Stimulated activated CD4-positive, alpha-beta T cell treated with anti-CD3 and anti-CD28 coated beads, Interleukin-12 subunit alpha, Interleukin-12 subunit beta, amount 100 ng/mL, for 24 hours (primary cell): Measurements from ENCODE around the gene SLC25A51.
"Not testable (repeated sequence)": the region's sequence is repeated elsewhere in the genome, so short reads cannot be mapped to it uniquely, and the experiment has no call there.

ENCODE experiments used
- DNase-seq, 2 experiments: peaks; one replicate each; pipeline ENCODE4 v3.0.0-alpha.2; 2020; ENCODE audit warnings: low read depth in 2 of 2

Gene SLC25A51

DNA sequence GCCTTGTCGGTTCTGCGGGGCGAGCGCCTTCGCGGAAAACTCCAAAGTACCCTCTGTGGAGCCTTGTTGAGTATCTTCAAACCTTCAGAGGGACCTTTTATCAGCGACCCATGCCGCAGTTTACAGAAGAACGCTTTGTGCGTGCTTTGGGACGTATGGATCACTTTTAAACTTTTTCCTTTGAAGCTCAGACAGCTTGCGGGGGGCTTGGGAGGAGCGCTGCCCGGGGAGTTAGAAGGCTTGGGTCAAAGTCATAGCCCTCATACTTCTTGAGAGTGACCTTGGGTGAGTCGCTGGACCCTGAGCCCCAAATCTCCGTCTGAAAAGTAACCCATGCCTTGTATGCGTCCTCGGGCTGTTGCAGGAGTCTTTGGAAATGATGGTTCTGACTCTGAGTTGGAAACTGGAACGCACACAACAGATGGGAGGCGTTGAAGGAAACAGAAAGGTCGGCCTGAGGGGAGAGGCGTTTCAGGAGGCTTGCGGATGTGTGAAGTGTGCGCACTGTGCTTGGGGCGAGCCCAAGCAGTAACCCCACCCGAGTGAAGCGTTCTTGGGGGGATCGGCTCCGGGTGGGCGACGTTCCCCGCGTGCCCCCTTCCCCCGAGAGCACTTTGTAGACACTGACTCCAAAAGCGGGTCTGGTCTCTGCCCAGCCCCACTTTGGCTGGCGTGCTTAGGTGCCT is 661 bp upstream of the SLC25A51 start:
- DNase-seq: peak in 1 of 2 experiments; percentile 8

DNA sequence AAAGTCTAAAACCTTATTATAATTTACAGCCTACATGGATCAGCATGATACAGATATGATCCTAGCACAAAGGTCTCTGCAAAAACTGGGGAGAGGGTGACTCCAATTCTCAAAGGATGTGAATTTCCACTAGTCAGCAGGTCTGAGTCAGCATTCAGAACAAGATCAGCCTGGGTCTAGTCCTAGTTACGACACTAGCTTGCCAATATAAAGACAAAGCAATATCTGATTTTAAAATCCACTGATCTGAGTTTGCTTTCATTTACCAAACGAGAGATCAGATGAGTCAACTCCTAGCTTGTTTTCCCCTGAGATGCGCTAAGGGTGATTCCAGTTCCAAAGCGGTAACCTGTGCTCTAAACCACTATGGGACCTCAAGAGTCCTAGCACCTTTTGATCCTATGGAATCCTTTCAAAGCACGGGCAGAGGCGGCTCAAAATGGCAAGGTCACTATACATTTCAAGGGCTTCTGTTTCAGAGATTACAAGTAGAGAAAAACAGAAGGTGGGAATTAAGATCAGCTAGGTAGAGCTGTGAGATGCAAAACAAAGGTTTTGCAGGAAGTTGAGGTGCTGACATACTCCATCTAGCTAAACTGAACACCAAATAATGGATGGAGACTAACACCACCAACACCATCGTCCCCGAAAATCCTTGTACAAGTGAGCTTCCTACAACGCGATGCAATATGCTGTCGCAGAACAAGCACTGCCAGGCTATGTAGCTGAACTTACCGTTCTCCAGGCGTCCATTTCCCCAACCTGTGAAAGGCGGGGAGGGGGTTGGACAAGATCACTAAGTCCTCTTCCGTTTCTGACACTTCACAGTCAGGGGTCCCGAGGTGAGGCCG is 906 bp downstream of the SLC25A51 start:
- DNase-seq: no peak

DNA sequence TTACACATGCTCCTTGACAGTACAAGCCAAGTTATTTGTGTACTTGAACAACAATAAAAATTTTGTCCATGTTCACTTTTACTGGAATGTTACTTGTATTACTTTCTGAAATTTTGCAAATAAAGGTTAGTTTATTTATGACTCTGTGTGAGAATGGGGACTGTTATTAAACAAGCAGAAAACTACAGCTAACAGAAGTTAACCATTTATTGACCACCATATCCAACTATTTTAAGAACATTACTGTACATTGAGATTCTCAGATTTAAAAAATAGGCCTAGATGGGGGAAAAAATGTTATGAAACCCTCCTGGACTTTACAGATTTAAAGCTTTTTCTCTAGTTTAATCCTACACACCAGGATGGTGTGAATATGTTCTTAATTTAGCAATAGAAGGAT is 1.8 kb downstream of the SLC25A51 start:
- DNase-seq: no peak

DNA sequence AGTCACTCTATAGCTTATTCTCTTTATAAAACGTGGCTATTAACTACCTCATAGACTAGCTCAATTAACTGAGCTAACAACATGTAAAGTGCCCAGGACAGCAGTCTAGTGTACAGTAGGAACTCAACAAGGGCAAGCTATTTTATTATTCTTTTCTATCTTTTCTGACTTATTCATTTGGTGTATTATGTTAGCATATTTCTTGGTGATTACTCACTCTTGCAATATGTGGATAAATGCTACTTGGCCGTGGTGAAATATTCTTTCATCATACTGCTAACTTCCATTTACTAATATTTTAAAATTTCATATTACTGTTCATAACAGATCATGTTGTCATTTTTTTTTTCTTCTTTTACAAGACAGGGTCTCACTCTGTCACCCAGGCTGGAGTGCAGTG is 4.9 kb downstream of the SLC25A51 start:
- DNase-seq: no peak

DNA sequence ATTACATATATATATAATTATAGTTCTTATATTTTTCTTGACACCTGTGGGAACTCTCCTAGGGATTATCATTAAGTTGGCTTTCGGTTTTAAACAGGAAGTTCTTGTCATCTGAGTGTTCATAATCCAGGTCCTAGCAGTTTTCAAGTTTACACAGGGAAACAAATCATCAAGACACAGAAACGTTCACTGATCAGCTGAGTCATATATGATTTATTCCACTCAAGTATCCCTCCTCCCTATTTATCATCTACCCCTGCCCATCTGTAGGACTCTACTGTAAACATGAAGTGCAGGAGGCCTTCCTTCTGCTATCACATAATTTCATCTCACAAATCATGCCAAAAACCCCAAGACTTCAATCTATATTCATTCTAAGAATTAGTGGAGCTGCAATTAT is 6.3 kb downstream of the SLC25A51 start:
- DNase-seq: no peak

DNA sequence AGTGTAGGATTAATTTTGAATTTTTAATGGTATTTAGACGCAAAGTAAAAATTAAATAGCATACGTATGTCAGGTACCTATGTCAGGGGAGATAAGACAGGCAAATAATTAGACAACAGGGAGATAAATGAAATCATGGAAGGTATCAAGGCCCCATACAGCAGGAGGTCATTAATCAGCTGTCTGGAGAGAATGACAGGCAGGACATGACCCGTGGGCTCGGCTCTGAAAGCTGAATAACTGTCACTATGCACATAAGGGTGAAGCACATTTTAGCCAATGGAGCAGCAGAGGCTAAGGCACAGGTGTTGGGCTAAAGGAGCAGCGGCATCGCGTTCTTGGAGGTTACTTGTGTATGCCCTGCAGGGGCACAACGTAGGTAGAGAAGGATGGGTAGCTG is 11.9 kb downstream of the SLC25A51 start:
- DNase-seq: no peak

DNA sequence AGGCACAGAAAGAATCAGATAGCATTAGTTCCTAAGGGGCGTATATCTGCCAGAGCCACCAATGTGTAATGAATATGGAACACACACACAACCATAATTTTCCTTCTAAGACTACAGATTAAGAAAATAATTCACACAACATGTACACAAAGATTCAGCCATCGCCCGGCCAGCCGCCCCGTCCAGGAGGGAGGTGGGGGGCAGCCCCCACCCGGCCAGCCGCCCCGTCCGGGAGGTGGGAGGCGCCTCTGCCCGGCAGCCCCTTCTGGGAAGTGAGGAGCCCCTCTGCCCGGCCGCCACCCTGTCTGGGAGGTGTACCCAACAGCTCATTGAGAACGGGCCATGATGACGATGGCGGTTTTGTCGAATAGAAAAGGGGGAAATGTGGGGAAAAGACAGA is 12.9 kb downstream of the SLC25A51 start:
- not testable (repeated sequence) for DNase-seq

DNA sequence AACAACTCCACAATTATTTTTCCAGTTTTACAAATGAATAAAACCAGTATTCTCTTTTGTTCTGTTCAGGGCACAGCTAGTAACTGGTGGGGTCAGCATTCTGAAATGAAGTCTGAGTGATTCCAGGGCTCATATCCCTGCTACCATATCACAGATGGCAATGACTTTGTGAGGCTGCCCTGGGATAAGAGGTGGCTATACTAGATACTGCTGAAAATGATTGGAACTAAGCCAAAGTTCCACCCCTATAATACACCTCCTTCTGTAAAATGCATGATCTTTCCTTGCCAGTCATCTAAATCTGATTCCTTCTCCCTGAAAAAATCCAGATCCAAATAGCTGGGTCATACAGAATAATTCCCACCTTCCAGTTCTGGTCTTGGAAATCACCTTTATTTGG is 14.4 kb downstream of the SLC25A51 start:
- DNase-seq: no peak

DNA sequence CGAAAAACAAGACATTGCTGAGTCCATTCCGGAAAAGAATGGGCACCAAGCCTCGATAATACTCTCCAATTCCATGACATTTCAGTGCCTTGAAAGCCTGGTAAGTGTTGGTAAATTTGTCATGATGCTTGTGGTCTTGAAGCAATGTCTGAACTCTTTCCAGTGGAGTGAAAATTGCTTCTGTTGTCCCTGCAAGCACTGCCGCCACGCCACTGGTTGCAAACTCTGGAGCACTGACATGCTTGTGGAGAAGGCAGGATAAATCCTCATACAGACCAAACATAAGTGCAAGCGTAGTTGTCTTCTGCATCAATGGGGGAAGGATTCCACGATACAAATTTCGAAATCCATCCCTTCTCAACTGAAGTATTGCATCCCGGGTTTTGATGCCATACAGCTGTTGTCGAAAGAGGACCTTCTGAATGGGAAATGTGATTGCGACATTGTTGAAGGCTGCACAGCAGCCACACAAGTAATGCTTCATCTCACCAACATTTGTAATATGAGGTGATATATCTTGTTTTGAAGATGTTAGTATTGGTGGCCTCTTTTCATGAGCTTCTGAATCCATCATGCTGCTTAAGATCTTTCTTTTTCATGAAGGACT is 15.8 kb downstream of the SLC25A51 start:
- DNase-seq: not testable (repeated sequence)

DNA sequence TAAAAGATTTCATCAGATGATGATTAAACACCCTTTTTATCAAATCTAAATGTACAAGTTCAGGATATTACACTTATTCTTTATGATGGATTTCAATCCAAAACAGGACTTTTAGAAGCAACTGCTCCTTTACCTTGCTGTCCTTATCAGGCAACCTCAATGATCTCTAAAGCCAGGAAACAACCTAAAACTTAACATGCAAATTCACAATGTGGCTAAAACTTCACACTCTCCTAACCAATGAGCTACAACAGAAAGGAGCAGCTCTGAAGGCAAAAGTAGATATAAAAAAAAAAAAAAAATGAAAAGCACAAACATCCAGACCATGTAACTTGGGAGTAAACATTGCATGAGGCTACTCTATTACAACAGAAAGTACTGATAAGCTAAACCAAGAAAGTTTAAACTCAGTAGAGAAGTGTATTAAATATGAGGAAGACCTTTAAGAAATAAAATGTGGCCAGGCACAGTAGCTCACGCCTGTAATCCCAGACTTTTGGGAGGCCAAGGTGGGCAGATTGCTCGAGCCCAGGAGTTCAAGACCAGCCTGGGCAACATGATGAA is 22.9 kb downstream of the SLC25A51 start:
- DNase-seq: no peak

DNA sequence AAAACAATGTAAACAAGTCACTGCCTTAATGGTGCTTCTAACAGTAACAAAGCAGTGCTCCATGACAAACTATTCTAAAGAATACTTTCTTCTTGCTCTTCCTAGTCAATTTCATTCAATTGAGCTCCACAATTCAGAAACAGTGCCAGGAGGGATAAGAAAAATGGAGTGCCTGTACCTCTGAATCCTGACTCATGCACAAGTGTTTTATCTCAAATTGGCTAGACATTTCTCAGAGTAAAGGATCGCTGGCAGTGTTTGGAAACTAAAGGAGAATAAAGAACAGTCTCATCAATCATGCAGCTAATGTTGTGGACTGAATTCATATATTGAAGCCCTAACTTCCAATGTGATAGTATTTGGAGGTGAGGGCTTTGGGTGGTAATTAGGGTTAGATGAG is 27.6 kb downstream of the SLC25A51 start:
- no peak for DNase-seq

DNA sequence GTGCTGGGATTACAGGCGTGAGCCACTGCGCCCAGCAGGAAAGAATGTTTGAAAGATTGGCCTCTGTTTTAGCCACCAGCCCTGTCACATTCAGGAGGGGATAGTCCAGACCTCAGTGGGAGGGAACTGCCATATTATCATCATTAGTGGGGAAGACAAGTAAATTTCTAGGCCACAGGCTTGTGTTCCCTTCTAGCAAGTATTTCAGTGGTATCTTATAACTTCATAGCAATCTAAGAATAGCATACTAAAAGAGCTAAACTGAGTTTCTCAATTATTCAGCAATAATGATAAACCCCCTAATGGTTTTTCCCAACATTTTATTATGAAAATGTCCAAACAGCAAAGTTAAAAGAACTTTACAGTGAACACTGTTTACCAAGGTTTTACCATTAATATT is 30.0 kb downstream of the SLC25A51 start:
- DNase-seq: no peak

DNA sequence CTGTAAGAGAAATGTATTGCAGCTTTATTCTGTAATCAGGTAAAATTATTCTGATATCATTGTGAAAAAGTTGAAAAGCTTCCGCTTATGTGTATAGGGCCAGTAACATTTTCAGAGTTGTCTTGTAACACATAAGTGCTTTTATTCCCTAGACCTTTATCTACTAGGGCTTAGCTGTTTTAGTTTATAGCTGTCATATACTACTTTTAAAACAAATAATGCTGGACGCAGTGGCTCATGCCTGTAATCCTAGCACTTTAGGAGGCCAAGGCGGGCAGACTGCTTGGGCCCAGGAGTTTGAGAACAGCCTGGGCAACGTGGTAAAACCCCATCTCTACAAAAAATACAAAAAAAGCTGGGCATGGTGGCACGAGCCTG is 33.1 kb downstream of the SLC25A51 start:
- no peak for DNase-seq

DNA sequence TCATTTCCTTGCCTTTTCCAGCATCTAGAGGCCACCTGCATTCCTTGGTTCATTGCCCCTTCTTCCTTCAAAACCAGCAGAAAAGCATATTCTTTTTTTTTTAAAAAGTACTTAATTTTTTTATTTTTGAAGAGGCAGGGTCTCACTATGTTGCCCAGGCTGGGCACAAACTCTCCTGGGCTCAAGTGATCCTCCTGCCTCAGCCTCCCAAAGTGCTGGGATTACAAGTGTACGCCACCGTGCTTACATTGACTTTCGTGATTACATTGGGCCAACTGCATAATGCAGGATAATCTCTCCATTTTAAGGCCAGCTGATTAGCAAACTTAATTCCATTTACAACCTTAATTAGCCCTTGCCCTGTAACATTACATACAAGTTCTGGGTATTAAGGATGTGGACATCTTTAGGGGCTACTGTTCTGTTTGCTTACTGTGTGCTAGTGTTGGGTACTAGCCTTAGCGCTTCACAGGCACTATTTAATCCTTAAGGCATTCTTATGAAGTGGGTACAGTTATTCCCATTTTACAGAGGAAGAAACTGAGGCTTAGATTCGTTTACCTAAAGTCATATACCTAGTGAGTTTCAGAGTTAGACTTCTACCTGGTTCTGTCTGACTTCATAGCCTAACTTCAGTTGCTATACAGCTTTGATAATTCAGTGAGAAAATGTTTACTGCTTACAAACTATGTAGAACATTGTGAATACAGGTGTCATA is 33.7 kb downstream of the SLC25A51 start:
- DNase-seq: no peak

DNA sequence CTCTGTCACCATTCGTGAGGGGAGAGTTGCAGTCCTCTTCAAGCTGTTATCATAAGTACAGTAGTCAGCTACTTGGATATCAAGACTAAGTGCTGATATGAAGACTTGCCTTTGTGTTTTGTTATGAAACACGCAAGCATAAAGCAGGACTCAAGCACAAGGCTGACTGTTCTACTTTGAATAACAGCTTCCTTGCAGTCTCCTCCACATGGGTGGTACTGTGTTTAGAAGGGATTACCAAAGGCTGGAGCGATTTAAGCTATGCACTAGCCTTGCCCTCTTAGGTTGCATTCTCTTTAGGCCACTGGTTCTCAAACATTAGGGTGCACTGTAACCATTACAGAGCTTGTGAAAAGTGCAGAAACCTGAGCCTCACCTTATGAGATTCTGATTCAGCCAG is 41.4 kb downstream of the SLC25A51 start:
- DNase-seq: no peak

DNA sequence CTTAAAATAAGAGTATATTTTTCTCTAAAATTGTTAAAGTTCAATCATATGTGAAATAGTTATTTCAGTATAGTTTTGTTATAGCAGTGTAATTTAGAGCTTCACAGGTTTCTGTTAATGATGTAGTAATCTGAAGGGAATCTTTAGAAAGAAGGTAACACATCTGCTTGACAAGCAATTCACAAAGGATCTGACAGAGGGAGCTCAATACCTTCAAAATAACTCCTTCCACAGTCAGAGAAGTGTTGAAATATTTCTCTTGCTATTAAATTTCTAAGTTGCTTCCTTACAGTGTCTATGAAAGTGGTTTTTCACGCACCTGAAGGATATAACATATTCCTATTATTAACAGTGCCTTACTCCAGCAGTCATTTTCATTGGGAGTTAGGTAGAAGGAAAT is 44.9 kb downstream of the SLC25A51 start:
- DNase-seq: no peak

DNA sequence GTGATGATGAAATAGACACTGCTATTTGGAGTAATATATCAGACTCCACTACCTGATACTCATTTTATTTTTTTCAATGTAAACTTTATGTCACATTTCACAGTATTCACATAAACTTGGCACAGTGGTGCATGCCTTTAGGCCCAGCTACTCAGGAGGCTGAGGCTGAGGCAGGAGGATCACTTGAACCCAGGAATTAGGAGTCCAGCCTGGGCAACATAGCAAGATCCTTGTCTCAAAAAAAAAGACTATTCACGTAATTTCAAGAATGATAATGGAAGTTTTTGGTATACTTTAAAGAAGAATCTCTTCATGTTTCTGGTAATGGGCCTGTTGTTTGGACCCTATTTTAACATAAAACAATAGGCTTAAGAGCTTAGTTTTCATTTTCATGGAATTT is 47.4 kb downstream of the SLC25A51 start:
- no peak for DNase-seq

DNA sequence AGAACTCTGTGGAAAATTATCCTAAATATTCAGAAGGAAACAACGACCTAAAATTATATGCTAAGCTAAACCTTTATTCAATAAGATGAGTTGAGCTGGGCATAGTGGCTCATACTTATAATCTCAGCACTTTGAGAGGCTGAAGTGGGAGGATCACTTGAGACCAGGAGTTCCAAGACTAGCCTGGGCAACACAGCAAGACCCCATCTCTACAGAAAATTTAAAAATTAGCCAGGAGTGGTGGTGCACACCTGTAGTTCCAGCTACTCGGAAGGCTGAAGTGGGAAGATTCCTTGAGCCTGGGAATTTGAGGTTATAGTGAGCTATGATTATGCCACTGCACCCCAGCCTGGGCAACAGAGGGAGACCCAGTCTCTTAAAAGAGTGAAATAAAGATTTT is 51.7 kb downstream of the SLC25A51 start:
- DNase-seq: no peak

DNA sequence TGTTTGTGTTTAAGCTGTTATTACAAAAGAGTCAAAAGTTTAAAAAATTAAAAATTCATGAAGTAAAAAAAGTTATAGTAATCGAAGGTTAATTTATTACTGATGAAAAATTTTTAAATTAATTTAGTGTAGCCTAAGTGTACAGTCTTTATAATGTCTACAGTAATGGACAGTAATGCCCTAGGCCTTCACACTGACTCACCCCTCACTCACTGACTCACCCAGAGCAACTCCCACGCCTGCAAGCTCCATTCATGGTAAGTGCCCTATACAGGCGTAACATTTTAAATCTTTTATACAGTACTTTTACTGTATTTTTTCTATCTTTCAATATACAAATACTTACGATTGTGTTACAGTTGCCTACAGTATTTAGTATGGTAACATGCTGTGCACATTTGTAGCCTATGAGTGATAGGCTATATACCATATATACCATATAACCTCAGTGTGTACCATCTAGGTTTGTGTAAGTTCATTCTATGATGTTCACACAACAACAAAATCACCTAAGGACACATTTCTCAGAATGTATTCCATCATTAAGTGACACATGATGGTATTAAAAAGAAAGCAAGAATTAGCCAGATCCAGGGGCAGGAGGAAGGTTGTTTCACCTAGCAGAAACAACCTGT is 63.2 kb downstream of the SLC25A51 start:
- no peak for DNase-seq

DNA sequence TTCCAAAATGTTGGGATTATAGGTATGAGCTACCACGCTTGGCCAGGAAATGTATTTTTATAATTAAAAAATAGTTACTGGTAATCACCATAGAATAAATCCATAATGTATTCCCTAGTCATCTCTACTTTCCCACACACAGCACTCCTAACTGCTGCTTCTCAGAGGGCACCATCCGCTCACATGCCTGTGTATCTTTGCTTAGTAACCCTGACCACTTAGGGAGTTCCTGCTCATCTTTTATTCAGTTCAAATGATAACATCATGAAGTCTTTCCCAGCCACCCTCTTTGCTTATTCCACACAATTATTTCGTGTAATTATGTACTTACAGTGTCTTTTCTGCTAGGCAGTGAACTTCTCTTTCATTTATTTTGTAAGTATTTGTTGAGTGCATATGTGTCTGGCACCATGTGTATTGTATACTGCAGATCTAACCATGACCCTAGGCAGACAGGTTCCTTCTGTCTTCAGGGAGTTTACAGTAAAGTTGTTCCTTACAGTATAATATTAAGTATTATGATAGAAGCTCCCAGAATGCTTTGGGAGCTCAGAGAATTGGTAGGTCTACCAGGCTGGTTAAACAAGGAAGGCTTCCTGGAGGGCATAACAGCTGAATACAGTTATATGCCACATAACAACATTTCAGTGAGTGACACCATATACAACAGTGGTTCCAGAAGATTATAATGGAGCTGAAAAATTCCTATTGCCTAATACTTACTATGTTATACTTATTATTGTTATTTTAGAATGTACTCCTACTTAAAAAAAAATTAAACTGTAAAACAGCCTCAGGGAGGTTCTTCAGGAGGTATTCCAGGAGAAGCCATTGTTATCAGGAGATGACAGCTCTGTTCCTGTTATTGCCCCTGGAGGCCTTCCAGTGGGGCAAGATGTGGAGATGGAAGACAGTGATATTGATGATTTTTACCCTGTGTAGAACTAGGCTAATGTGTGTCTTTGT is 64.1 kb downstream of the SLC25A51 start:
- DNase-seq: no peak
